H9 (cell line): ENCODE results near the gene PNMA1. TPM values are rescaled to one million over a fixed set of nuclear protein-coding genes. Genes with fewer than 3 reads are reported as not detected.
A peak's percentile ranks its signal among the peaks of the same experiment; 100 is the strongest.

ENCODE experiments used
- DNase-seq: peaks from one replicate; pipeline ENCODE4 v3.0.0-alpha.2; 2017
- H2AFZ ChIP-seq: one replicate; pipeline ENCODE4 v1.6.1; 2013; ENCODE audit warnings: mild to moderate bottlenecking, low read length, control low read depth, moderate library complexity
- H2AK5ac ChIP-seq: 2 replicates; pipeline ENCODE4 v1.6.1; 2013; ENCODE audit warnings: low read length, control low read depth, mixed read lengths; ENCODE audit not compliant: insufficient read length
- H2BK120ac ChIP-seq: one replicate; pipeline ENCODE4 v1.6.1; 2013; ENCODE audit warnings: low read depth, mild to moderate bottlenecking, low read length, control low read depth, inconsistent platforms; ENCODE audit not compliant: poor library complexity, severe bottlenecking
- H2BK12ac ChIP-seq: 2 replicates; pipeline ENCODE4 v1.6.1; 2013; ENCODE audit warnings: low read length, control low read depth, mixed read lengths, low read depth; ENCODE audit not compliant: insufficient read length
- H2BK15ac ChIP-seq: 2 replicates; pipeline ENCODE4 v1.6.1; 2013; ENCODE audit warnings: low read depth, low read length, control low read depth
- H2BK20ac ChIP-seq: one replicate; pipeline ENCODE4 v1.6.1; 2013; ENCODE audit warnings: low read depth, mild to moderate bottlenecking, low read length, control low read depth, inconsistent platforms; ENCODE audit not compliant: poor library complexity, severe bottlenecking
- H2BK5ac ChIP-seq: 2 replicates; pipeline ENCODE4 v1.6.1; 2013; ENCODE audit warnings: low read length, control low read depth, mixed read lengths; ENCODE audit not compliant: insufficient read length
- H3K14ac ChIP-seq: 2 replicates; pipeline ENCODE4 v1.6.1; 2013; ENCODE audit warnings: low read length, control low read depth; ENCODE audit not compliant: insufficient read depth
- H3K18ac ChIP-seq: 2 replicates; pipeline ENCODE4 v1.6.1; 2013; ENCODE audit warnings: low read depth, mild to moderate bottlenecking, mixed read lengths, low read length, control low read depth; ENCODE audit not compliant: insufficient read length
- H3K23ac ChIP-seq: 2 replicates; pipeline ENCODE4 v1.6.1; 2013; ENCODE audit warnings: low read length, control low read depth, mixed read lengths, low read depth; ENCODE audit not compliant: insufficient read length
- H3K23me2 ChIP-seq: 2 replicates; pipeline ENCODE4 v1.6.1; 2013; ENCODE audit warnings: low read depth, mild to moderate bottlenecking, mixed read lengths, low read length, control low read depth; ENCODE audit not compliant: insufficient read length, poor library complexity, severe bottlenecking
- H3K27ac ChIP-seq: 2 replicates; pipeline ENCODE4 v1.5.1; 2013; ENCODE audit warnings: low read length, control low read depth, mixed read lengths, low read depth; ENCODE audit not compliant: insufficient read length
- H3K27me3 ChIP-seq: 2 replicates; pipeline ENCODE4 v1.6.1; 2013; ENCODE audit warnings: low read length, control low read depth, inconsistent platforms; ENCODE audit not compliant: insufficient read depth
- H3K4ac ChIP-seq: 2 replicates; pipeline ENCODE4 v1.6.1; 2013; ENCODE audit warnings: low read depth, mild to moderate bottlenecking, control low read depth, inconsistent platforms, low read length, moderate library complexity
- H3K4me1 ChIP-seq: 2 replicates; pipeline ENCODE4 v1.6.1; 2013; ENCODE audit warnings: low read length, control low read depth, inconsistent platforms; ENCODE audit not compliant: insufficient read depth
- H3K4me2 ChIP-seq: 2 replicates; pipeline ENCODE4 v1.6.1; 2013; ENCODE audit warnings: low read length, control low read depth, mixed read lengths; ENCODE audit not compliant: insufficient read length, insufficient read depth
- H3K56ac ChIP-seq: 2 replicates; pipeline ENCODE4 v1.6.1; 2013; ENCODE audit warnings: low read depth, mild to moderate bottlenecking, mixed read lengths, low read length, control low read depth; ENCODE audit not compliant: insufficient read length
- H3K79me1 ChIP-seq: 2 replicates; pipeline ENCODE4 v1.6.1; 2013; ENCODE audit warnings: low read depth, mild to moderate bottlenecking, moderate library complexity, low read length, control low read depth, inconsistent platforms; ENCODE audit not compliant: insufficient read depth, poor library complexity, severe bottlenecking
- H3K79me2 ChIP-seq: 2 replicates; pipeline ENCODE4 v1.6.1; 2013; ENCODE audit warnings: low read length, control low read depth, inconsistent platforms; ENCODE audit not compliant: insufficient read depth
- H3K9ac ChIP-seq: 2 replicates; pipeline ENCODE4 v1.6.1; 2013; ENCODE audit warnings: low read length, control low read depth, mixed read lengths; ENCODE audit not compliant: insufficient read length; ENCODE audit errors: extremely low read depth
- H3K9me3 ChIP-seq: one replicate; pipeline ENCODE4 v1.6.1; 2013; ENCODE audit warnings: low read depth, low read length, inconsistent platforms; ENCODE audit not compliant: control insufficient read depth
- H3T11ph ChIP-seq: one replicate; pipeline ENCODE4 v1.6.1; 2013; ENCODE audit warnings: mild to moderate bottlenecking, low read length, control low read depth, inconsistent platforms
- H4K20me1 ChIP-seq: one replicate; pipeline ENCODE4 v1.6.1; 2013; ENCODE audit not compliant: control insufficient read depth, insufficient read length, insufficient read depth
- H4K5ac ChIP-seq: 2 replicates; pipeline ENCODE4 v1.6.1; 2013; ENCODE audit warnings: low read depth, mild to moderate bottlenecking, mixed read lengths, low read length, control low read depth; ENCODE audit not compliant: insufficient read length
- H4K8ac ChIP-seq: replicated peaks from 2 replicates; pipeline ENCODE4 v1.6.1; 2013; ENCODE audit warnings: low read length, control low read depth, mixed read lengths, low read depth; ENCODE audit not compliant: insufficient read length
- H4K91ac ChIP-seq: 2 replicates; pipeline ENCODE4 v1.6.1; 2013; ENCODE audit warnings: low read depth, mild to moderate bottlenecking, moderate library complexity, mixed read lengths, low read length, control low read depth; ENCODE audit not compliant: insufficient read length
- H3K27ac Mint-ChIP-seq, 3 experiments: 2 replicates in 2 of 3; 3 replicates in 1 of 3; pipeline ENCODE4 v1.8.0; 2020 to 2021; ENCODE audit warnings: mixed read lengths in 3 of 3, mild to moderate bottlenecking in 1 of 3, moderate library complexity in 1 of 3
- H3K27me3 Mint-ChIP-seq: 2 replicates; pipeline ENCODE4 v1.8.0; 2021; ENCODE audit warnings: low read depth, mild to moderate bottlenecking, moderate library complexity, mixed read lengths
- H3K36me3 Mint-ChIP-seq, 3 experiments: 2 replicates in 2 of 3; 3 replicates in 1 of 3; pipeline ENCODE4 v1.8.0; 2020 to 2021; ENCODE audit warnings: low read depth in 3 of 3, mixed read lengths in 3 of 3; ENCODE audit not compliant: insufficient read depth in 1 of 3
- H3K4me1 Mint-ChIP-seq, 2 experiments: 2 replicates each; pipeline ENCODE4 v1.8.0; 2020; ENCODE audit warnings: mixed read lengths in 2 of 2
- H3K4me3 Mint-ChIP-seq, 2 experiments: 2 replicates in 1 of 2; 3 replicates in 1 of 2; pipeline ENCODE4 v1.8.0; 2020 to 2021; ENCODE audit warnings: mild to moderate bottlenecking in 2 of 2, mixed read lengths in 2 of 2, moderate library complexity in 1 of 2
- H3K9me3 Mint-ChIP-seq, 2 experiments: 2 replicates in 1 of 2; 3 replicates in 1 of 2; pipeline ENCODE4 v1.8.0; 2020; ENCODE audit warnings: mild to moderate bottlenecking in 2 of 2, mixed read lengths in 2 of 2, moderate library complexity in 1 of 2
- WGBS: extraction: QIAGEN DNeasy Blood & Tissue Kit; methylation state at CpG from one replicate; pipeline ENCODE4 v1.1.7; 2013; ENCODE audit warnings: missing lambda C conversion rate, low lambda C conversion rate, mixed read lengths; ENCODE audit not compliant: insufficient read length; ENCODE audit errors: extremely low coverage; 5-methylcytosine and 5-hydroxymethylcytosine counted together
- total RNA-seq: library from RNA; stranded (reverse); gene quantifications from 2 replicates; pipeline ENCODE4 v1.2.1, GENCODE V29; 2021
- TF ChIP-seq, protein P1 (sequence below): fragments of 200-600 bp; sonication (generic); conservative IDR thresholded peaks from 3 replicates; pipeline ENCODE4 v1.8.0; 2021; ENCODE audit warnings: antibody characterized with exemption, mild to moderate bottlenecking

PNMA1 gene
- total RNA-seq, 1 experiment from 2014 or later, result 56.1 TPM

DNA sequence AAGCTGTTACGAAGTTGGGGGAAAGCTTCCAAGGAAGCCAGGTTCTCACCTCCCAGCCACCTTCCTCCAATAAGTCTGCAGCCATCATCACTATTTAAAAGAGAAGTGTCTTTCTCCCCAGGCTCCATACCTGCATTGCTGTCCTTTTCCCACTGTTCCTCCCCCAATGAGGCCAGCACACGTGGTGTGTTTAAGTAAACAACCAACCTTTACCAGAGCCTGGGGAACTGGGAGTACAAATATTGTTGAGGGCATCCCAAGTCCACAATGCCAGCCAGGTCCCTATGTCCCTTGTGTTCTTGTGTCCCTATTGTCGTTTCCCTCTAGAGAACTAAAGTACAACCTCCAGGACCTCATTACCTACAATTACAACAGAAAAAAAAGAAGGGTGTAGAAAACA, 49.2 kb upstream of the PNMA1 start:
- no peaks in the 10 kb centered on the region; a peak in 1 of 5 replicates for H3K9me3 Mint-ChIP-seq
- no CpG with 5 or more reads among the region's 3 CpGs for WGBS
- no peak for DNase-seq
- H4K5ac ChIP-seq, result no peak overlapping the region
- H3K4ac ChIP-seq, result no peak overlapping the region
- H3K4me1 Mint-ChIP-seq, result peaks cover 21 to 37% of the 10 kb centered on the region in 2 experiments
- H2BK20ac ChIP-seq, result no peak overlapping the region
- no peak overlapping the region for H3T11ph ChIP-seq
- no peak overlapping the region for H3K56ac ChIP-seq
- no peak overlapping the region for H4K91ac ChIP-seq
- H2BK5ac ChIP-seq, result no peak overlapping the region
- H3K23ac ChIP-seq, result no peak overlapping the region
- no peak overlapping the region for H2AK5ac ChIP-seq
- no peaks in the 10 kb centered on the region for H3K36me3 Mint-ChIP-seq
- no peak overlapping the region for H3K14ac ChIP-seq
- H2BK12ac ChIP-seq, result no peak overlapping the region
- H3K4me3 Mint-ChIP-seq, result no peak overlapping the region
- no peaks in the 10 kb centered on the region; the same call in 1 of the 2 replicates for H3K27me3 ChIP-seq
- no peak overlapping the region for H4K8ac ChIP-seq
- H3K4me1 ChIP-seq, result no peaks in the 10 kb centered on the region
- peaks cover 73% of the 10 kb centered on the region for H3K27me3 Mint-ChIP-seq
- no peak overlapping the region for H2BK120ac ChIP-seq
- H2AFZ ChIP-seq, result no peak overlapping the region
- H4K20me1 ChIP-seq, result no peaks in the 10 kb centered on the region
- no peak overlapping the region for H3K18ac ChIP-seq
- no peak overlapping the region for H3K9ac ChIP-seq
- H3K27ac ChIP-seq, result no peak overlapping the region
- no peaks in the 10 kb centered on the region for H3K79me2 ChIP-seq
- H2BK15ac ChIP-seq, result no peak overlapping the region
- H3K79me1 ChIP-seq, result no peaks in the 10 kb centered on the region
- no peak overlapping the region for H3K4me2 ChIP-seq
- H3K27ac Mint-ChIP-seq, result peak overlapping the region in 1 of 3 experiments; percentile 16; a peak in 1 of 7 replicates
- H3K23me2 ChIP-seq, result peaks cover 13% of the 10 kb centered on the region
- TF ChIP-seq, protein P1, sequence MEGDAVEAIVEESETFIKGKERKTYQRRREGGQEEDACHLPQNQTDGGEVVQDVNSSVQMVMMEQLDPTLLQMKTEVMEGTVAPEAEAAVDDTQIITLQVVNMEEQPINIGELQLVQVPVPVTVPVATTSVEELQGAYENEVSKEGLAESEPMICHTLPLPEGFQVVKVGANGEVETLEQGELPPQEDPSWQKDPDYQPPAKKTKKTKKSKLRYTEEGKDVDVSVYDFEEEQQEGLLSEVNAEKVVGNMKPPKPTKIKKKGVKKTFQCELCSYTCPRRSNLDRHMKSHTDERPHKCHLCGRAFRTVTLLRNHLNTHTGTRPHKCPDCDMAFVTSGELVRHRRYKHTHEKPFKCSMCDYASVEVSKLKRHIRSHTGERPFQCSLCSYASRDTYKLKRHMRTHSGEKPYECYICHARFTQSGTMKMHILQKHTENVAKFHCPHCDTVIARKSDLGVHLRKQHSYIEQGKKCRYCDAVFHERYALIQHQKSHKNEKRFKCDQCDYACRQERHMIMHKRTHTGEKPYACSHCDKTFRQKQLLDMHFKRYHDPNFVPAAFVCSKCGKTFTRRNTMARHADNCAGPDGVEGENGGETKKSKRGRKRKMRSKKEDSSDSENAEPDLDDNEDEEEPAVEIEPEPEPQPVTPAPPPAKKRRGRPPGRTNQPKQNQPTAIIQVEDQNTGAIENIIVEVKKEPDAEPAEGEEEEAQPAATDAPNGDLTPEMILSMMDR, result no peak
- no peaks in the 10 kb centered on the region for H3K9me3 ChIP-seq
